Stimulated activated CD4-positive, alpha-beta T cell treated with anti-CD3 and anti-CD28 coated beads, Interleukin-4, amount 100 ng/mL, for 4 hours (primary cell): ENCODE measurements around the gene ZGPAT.
A peak's percentile ranks its signal among the peaks of the same experiment; 100 is the strongest.

Experiments
- DNase-seq, 2 experiments: peaks; one replicate each; pipeline ENCODE4 v3.0.0-alpha.2; 2020

Gene ZGPAT

DNA sequence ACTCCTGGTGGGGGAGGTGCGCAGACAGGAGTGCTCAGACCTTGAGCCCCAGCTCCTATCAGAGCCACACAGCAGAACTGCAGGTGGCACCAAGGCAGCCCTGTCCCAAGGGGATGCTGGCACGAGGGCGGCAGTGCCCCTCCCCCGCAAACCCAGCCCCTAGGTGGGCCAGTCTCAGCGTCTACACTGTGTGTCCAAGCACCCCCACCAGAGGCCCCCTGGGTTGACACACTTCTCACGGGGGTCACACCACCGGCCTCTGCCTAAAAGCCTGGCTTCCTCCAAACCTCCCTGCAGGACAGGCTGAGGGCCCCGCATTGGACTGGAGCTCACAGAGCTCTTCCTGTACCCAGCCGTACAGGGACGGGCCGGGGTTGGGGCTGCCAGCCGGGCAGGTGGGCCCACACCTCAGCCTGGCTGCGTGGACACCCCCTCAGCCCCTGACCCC is 39.8 kb downstream of the ZGPAT start:
- no peak for DNase-seq

DNA sequence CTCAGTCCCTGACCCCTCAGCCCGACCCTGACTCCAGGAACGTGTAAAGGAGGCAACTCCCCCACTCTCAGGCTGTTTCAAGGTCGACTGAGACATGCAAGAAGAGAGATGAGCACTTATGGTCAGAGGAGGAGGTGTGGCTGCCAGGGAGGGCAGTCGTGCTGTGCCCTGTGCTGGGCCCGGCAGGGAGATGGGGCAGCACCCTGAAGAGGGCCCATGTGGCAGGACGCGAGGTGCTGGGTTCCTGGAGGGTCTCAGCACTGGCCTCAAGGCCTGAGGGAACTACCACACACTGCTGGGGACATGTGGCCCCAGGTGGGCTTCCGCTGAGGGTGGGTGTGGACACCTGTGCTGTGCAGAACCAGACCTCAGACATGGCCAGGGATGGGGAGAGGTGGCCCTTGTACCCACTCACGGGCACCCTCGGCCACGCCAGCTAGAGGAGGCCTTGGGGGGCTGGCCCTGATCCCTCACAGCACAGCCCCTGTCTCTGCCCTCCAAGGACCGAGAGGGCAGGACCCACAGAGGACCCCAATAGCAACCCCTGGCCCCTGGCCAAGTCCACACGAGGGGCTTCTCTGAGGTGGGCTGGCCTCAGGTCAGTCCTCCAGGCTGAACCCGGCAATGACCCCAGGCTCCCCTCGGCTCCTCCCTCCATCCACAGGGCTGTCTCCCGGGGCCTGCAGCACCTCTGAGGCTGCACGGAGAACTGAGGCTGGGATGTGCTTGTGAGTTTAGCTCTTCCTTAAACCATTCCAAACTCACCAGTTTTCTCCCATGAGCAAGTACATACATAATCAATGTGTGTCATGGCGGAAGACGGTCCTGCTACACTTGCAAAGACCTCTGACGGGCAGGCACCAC is 40.5 kb downstream of the ZGPAT start:
- no peak for DNase-seq

- DNase-seq = no peak
Measured at GRCh38 chr20:63748934-63749270, 41.1 kb downstream of the ZGPAT start.

DNA sequence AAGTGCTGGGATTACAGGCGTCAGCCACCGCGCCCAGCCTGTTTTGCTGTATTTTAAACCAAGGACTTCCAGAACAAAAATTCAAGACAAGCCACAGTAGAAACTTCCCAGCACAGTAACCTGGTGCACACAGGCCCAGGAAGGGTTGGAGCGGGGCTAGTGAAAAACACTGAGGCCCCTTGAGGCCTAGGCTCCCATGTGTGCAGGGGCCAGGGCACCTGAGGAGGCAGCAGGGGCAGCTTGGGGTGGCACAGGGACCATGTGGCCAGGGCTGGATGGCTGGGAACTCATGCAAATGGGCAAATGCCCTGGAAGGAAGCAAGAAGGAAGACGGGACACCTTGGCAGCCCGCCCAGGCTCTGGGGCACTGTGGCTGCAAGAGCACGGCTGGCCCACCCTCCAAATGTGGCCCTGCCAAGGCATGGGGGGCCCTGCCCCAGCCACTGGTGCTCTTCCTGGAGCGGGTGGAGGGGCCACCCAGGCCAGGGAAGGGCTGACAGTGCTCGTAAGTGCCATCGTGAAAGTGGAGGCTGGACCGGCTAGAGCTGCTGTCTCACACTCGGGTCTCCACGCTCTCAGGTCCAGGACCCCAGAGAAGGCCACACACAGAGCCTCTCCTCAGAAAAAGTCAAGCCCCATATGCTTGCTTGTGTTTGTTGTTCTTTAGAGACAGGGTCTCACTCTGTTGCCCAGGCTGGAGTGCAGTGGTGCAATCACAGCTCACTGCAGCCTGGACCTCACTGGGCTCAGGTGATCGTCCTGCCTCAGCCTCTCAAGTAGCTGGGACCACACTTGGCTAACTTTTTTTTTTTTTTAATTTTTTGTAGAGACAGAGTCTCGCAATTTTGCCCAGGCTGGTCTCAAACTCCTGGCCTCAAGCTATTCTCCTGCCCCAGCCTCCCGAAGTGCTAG is 42.0 kb downstream of the ZGPAT start:
- DNase-seq = no peak

GRCh38 chr20:63750807-63751470 is 43.1 kb downstream of the ZGPAT start:
- peak; percentile 51 to 62 for DNase-seq

GRCh38 chr20:63751471-63752271 is 43.8 kb downstream of the ZGPAT start:
- no peak for DNase-seq

- no peak for DNase-seq
Measured at GRCh38 chr20:63752411-63753101, 44.7 kb downstream of the ZGPAT start.

DNA sequence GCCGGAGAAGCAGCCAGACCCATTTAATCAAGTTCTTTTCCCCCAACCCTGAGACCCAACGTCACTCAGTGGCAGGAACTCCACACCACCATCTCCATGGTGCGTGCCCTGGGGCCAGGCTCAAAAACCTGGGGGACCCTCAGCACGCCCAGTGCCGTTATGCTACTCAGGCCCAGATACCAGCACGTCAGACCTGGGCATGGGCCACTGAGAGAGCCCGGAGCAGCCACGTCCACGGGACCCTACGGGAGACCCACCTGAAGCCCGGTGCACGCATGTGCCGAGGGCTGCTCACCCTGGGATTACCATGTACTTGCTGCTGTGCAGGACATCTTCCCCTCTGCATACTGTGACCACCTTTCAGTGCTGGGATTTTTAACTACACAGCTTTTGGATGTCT is 45.5 kb downstream of the ZGPAT start:
- no peak for DNase-seq

GRCh38 chr20:63754008-63754407 is 46.2 kb downstream of the ZGPAT start:
- DNase-seq = no peak

GRCh38 chr20:63755933-63756647 is 48.3 kb downstream of the ZGPAT start:
- no peak for DNase-seq

GRCh38 chr20:63756648-63756991 is 48.8 kb downstream of the ZGPAT start:
- DNase-seq = no peak

DNA sequence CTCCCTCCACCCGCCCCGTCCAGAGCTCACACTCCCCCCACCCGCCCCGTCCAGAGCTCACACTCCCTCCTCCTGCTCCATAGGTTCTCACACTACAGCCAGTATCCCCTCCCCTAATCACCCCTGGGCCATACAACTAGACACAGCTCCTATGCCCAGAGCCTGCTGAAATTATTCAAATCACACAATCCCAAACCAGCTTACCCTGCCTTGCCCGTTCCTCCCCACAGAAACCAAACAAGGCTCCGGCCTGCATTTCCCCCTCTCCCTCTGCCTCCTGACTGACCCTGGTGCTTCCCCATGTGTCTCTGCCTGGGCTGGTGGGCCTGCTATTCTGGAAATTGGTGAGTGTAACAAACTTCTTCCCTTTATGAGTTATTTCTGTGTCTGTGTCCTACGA is 50.3 kb downstream of the ZGPAT start:
- no peak for DNase-seq

DNA sequence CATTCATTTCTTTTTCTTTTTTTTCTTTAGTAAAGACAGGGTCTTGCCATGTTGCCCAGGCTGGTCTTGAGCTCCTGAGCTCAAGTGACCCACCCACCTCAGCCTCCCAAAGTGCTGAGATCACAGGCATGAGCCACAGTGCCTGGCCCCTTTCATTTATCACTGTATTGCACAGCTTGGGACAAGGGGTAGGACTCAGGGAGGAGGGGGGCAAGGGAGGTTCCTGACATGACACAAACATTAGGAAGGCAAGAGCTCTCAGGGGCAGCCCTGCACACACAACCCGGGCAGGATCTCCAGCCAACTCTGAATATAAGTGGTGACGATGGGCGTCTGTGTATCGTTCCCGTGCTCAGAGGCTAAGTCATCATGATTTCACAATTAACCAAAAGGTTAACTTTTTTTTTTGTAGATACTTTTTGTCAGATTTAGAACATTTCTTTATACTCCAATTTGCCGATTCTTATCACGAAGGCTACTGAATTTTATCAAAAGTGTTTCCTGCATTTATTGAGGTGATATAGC is 51.6 kb downstream of the ZGPAT start:
- no peak for DNase-seq

GRCh38 chr20:63765082-63765873 is 57.4 kb downstream of the ZGPAT start:
- no peak for DNase-seq

GRCh38 chr20:63765902-63766301 is 58.1 kb downstream of the ZGPAT start:
- no peak for DNase-seq

DNA sequence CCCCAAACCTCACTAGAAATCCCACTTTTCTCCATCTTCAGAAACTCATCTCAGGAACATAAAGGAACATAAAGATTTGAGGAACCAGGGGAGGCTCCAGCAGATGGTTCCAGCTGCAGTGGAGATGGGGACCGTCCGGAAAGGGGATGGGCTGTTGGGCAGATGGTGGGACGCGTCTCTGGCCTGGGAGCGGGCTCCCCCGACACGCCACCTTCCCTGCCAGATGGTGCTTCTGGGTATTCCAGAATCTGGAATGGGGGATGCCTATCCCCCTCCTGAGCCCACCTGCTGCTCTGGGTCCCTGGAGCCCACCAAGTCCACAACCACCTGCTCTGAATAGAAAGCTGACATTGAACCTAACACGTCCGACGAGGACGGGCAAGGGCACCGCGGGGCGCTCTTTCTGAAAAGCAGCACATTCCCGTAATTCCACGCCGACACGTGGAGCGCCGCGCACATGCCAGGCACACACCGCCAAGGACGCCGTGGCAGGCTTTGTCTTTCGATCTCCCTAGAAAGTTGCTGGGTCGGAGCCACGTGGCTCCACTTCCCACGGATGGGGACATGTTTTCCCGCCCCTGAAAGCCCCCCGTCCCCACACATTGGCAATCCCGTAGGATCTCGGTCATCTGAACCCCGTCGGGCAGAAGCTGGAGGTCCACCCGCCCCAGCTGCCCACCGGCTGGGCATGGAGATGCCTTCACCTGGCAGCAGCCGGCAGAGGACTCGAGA is 59.0 kb downstream of the ZGPAT start:
- no peak for DNase-seq

DNA sequence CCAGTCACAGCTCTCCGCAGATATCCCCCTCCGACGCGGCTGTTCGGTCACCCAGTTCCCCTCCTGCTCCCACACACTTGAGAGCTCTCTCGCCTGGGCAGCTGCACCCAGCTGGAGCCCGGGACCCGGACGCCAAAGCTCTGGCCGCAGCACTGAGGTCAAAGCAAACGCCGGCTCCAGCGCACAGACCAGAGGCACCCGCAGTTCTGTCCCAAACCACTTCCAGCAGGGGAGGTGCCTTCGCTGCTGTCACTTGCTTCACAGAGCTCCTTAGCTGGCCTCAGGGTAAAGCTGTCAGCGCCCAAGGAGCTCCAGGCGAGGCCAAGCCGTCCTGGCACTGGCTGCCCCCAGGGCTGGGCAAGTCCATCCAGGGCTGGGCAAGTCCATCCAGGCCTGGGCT is 59.6 kb downstream of the ZGPAT start:
- DNase-seq = no peak

GRCh38 chr20:63767886-63768285 is 60.0 kb downstream of the ZGPAT start:
- DNase-seq = no peak
